ENCODE data around the gene TESMIN.

The TESMIN gene, protein sequence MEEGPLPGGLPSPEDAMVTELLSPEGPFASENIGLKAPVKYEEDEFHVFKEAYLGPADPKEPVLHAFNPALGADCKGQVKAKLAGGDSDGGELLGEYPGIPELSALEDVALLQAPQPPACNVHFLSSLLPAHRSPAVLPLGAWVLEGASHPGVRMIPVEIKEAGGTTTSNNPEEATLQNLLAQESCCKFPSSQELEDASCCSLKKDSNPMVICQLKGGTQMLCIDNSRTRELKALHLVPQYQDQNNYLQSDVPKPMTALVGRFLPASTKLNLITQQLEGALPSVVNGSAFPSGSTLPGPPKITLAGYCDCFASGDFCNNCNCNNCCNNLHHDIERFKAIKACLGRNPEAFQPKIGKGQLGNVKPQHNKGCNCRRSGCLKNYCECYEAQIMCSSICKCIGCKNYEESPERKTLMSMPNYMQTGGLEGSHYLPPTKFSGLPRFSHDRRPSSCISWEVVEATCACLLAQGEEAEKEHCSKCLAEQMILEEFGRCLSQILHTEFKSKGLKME

DNA sequence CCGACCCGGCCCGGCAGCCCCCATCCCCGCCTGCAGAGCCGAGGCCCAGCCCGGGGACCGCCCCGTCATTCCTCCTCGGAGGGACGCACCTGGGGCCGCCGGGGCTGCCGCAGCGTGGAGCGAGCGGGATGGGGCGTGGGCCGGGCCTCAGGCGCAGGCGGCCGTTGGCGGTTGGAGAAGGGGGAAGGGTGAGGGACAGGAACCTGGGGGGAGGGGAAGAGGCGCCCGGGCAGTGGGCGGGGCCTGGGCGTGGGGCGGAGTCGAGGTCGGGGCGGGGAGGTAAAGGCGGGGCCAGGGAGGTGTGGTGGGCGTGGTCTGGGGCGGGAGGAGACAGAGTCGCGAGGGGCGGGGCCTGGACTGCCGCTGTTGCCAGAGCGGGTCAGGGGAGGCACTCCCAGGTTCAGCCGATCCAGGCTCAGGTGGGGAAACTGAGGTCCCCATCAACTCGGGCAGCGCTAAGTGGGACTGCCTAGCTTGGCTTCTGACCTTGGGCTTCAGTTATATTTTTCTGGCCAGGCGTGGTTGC, at the start of gene TESMIN:
TESMIN (minus strand) TSS at position 190 of the 526 bp plus-strand sequence. CDS start 860 bp downstream, outside the sequence.
- DNase-seq, result peak; percentile 86

DNA sequence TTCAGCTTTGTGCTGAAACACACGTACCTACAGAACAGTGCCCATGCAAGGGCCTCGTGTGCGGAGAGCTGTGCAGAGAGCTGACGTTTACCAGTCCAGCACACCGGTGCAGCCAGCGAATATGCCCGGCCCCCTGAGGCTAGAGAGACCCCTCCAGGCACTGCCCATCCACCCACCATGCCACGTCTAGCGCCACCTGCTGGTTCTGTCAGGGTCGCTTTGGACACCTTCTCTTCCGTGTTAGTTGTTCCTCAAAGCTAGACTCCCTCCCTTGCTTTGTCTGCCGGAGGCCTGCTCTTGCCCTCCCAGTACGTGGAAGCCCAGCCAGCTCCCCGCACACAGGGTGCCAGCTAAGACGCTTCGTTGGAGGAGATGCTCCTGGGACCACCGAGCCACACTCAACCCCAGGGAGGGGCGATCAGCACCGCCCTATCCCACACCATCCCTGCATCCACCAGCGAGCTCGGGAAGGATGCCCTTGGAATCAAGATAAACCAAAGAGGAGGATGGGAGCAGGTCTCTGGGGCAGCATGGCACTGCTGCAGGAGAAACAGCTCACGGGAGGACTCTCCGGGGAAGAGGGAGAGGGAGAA, 47.0 kb upstream of the TESMIN start:
- peak; percentile 29 for DNase-seq

DNA sequence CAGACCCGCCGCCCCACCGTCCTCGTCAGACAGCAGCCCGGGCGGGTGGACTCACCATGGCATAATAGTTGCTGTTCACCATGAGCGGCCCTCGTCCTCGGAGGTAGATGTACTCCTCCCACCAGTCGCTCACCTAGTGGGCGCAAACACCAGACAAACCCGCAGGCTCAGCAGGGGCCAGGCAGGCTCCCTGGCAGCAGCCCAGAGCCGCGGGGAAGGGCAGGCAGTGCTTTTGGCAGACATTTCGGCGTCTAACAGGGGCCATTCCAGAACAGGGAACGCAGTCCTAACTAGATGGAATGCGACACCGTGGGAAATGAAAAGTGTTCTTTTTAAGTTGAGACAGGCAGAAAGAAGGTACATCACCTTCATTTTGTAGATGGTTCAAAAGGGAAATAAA, 45.5 kb upstream of the TESMIN start:
- no peak for DNase-seq

DNA sequence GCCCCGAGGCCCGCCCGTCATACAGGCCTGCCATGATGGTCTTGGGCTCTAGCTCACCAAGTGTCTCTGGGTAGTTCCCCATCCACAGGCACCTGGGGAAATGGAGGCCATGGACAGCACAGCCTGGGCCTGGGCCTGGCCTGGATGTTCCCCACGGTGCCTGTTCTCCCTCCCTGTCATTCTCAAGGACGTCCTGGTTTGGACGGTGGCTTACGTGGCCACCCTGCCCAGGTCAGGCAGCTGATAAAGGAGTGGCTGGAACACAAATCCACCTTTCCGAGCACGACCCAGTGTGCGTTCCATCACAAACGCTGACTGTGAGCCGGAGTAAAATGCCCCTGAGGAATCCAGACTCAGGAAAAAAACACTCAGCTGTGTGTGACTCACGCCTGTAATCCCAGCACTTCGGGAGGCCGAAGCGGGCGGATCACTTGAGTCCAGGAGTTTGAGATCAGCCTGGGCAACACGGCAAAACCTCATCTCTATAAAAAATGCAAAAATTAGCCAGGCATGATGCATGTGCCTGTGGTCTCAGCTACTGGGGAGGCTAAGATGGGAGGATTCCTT, 41.2 kb upstream of the TESMIN start:
- no peak for DNase-seq

DNA sequence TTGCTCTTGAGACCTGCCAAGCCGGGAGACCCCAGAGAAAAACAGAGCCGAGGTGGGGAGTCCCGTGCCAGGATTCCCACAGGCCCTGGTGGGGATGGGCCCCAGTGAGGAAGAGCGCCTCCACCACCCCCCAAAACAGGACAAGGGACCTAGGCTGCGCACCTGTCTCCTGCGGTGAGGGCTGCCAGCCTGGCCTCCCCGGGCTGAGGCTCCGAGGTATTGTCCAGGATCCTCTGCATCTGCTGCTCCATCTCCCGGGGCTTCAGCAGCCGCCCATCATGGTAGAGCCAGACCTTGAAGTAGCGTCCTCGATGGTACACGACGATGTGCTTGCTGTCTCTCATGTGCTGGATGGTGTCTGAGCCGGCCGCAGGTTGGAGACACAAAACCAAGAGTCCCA, 33.3 kb upstream of the TESMIN start:
- DNase-seq, result no peak

DNA sequence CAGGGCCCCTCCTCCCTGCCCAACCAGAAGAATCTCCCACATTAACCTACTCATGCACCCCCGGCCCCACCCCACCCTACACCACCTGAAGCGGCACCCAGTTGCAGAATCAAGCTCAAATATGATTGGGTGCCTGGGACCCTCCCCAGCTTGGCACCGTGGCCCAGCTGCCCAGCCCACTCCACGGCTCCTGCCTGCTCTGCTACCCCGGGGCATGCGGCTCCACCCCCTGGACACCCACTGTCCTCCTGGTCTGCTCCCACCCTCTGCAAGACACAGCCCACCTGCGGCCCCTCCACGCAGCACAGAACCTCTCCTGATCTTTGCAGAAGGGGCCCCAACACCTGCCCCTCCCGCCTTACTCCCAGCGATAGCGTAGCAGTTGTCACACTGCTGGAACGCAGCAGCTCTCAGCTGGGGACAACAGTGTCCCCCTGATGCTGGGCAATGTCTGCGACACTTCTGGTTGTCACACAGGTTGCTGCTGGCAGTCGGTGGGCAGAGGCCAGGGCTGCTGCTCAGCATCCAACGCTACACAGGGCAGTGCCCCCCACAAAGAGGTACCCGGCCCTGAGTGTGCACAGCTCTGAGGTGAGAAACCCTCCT, 32.0 kb upstream of the TESMIN start:
- DNase-seq, result no peak

DNA sequence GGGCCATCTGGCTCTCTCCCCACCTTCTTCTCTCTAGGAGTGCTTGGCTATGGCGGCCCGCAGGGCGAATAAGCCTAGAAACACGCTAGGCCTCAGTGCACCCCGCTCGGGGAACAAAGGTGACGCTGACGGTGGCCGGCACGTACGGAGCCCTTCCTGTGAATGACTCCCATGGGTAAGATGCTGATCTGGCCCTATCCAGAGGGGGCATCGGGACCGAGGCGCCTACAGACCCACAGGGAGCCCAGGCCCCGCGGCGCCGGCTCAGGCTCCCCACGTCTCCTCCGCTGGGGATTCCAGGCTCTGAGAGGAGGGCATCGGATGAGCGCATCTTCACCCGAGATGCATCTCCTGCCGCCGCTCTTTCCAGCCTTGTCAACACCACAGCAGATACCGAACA, 31.4 kb upstream of the TESMIN start:
- no peak for DNase-seq

DNA sequence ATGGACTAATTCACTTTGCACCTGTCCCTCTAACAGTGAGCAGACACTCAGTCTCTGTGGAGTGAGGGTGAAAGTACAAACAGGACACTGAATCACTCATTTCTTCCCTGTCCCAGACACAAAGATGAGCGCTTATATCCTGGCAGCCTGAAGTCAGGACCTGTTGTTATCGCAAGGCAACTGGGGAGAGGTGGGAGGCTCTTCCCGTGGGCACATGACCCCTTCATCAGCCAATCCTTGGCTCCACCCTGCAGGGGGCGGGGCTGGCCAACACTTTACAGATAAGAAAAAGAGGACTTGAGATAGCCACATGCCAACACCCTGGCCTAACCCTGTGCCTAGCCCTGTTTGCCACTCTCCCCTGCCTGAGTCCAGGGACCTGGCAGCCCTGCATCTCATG, 29.5 kb upstream of the TESMIN start:
- no peak for DNase-seq

DNA sequence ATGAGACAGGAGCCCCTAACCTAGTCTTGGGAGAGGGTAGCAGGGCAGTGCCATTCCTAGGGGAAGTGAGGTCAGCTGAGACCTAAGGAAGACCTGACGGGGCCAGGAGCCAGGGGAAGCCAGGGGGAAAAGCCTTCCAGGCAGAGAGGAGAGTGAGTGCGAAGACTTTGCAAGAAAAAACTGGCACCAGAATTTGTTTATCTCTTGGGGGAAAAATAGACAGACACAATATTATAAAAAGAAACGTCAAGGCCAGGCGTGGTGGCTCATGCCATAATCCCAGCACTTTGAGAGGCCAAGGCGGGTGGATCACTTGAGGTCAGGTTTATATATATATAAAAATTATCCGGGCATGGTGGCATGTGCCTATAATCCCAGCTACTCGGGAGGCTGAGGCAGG, 26.9 kb upstream of the TESMIN start:
- DNase-seq, result no peak

DNA sequence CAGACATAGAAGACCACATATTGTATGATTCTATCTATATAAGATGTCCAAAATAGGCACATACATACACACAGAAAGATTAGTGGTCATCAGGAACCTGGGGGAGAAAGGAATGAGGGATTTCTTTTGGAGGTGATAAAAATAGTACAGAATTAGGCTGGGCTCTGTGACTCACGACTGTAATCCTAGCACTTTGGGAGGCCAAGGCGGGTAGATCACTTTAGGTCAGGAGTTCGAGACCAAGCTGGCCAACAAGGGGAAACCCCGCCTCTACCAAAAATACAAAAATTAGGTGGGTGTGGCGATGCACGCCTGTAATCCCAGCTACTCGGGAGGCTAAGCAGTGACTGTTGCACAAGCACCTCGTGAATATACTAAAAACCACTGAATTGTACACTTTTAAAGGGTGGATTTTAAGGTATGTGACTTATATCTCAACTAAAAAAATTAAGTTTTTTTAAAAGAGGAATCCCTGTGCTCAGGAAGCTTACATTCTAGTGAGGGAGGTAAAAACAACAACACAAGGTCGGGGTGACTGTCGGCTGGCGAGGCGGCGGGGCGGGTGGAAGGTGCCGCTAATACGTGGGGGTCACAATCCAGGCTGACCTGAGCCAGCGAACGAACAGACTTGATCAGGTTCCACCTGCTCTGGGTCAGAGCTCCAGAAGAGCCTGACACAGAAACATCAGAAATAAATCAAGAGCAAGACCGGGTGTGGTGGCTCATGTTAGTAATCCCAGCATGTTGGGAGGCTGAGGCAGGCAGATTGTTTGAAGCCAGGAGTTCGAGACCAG, 25.3 kb upstream of the TESMIN start:
- no peak for DNase-seq

DNA sequence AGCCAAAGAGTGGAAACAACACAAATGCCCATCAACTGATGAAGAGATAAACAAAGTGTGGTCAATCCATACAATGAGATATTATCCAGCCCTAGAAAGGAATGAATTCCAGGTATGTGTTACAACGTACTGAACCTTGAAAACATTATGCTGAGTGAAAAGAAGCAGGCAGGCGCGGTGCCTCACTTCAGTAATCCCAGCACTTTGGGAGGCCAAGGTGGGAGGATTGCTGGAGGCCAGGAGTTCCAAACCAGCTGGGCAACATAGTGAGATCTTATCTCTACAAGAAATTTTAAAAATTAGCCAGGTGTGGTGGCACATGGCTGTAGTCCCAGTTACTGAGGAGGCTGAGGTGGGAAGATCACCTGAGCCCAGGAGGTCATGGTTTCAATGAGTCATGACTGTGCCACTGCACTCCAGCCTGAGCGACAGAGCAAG, 24.6 kb upstream of the TESMIN start:
- no peak for DNase-seq

DNA sequence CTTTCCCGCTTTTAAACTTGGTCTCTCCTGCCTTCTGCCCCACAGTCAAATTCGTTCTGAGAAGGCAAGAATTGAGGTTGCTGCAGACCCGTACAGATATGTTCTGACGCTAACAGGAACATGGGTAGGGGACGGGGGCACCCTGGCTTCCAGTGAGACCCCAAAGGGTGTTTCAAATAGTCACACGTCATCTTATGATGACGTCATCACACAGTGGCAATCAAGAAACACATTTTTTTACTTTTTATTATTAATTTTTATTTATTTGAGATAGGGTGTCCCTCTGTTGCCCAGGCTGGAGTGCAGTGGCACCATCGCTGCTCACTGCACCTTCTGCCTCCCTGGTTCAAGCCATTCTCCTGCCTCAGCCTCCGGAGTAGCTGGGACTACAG, 22.9 kb upstream of the TESMIN start:
- DNase-seq, result no peak

DNA sequence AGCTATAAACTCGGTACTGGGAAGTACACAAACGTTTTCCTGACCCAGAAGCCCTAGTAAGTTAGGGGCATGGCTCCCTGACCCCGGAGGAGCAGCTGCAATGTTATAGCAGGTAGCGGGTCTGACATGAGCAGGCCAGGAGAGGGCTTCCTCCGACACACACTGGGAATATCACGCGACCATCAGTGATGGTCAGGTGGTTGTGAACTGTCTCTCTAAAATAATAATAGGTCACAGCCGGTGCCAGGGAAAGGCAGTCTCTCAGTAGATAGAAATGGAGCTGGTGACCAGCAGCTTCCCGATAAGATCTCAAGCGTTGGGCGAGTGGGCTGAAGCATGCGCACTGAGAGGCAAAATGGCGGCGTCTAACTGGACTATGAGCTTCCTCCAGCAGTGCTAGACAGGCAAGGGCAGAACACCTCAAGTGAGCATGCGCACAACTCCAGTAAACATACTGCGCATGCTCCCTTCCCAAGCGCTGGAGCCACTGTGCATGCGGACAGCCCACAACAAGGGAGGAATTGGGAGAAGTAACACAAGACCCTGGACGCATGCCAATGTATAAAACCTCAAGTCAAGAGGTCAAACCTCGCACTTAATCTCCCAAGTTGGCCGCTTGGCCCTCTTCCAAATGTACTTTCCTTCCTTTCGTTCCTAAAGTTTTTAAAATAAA, 22.3 kb upstream of the TESMIN start:
- DNase-seq, result no peak

DNA sequence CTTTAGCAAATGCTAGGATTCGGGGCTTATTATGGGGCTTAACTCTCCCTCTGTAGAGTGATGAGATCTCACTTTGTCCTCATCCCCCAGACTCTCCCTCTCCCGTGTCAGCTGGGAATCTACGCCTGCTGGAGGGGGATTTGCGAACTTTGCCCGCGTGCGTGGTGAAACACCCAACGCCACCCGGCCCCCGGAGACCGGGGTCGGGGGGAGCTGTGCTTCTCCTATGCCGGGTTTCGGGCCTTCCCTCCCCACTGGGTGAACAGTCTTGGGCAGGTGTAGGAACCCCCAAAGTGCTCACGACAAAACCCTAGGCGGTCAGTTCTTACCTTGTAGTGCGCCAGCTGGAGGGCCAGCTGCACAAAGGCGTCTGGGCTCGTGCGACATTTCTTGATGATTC, 21.6 kb upstream of the TESMIN start:
- DNase-seq, result no peak

DNA sequence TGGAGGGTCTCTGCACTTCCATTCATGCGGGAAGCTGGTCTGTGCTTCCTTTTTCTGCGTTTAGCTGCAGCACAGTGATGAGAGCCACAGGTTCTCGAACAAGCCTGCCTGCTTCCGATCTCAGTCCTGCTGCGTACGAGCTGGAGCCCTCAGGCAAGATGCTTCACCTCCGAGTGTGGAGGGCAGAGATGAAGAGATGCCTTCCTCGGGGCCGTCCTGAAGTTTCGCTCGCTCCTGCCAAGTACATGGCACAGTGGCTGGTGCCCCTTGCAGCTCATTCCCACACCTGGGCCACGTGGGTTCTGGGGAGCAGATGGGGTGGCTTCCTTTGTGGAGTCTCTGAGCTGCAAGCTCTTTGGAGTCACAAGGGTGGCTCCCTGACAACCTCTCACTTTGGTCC, 19.5 kb upstream of the TESMIN start:
- DNase-seq, result no peak

DNA sequence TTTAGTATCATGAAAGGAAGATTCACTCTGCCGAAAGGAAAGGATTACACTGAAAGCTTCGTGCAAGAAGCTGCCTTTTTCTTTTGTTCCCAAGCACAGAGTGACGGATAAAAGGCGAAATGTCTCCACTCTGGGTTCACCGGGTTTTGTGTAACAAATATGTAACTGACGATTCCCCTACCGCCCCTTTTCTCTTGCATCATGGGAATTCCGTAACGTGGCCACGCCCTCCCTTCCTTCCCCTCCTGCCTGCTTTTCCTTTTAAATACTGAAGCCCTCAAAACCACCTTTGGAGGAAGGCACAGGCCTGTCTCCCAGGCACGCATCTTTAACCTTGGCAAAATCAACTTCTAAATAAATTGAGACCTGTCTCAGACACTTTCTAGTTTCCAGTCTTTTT, 16.4 kb upstream of the TESMIN start:
- DNase-seq, result no peak

DNA sequence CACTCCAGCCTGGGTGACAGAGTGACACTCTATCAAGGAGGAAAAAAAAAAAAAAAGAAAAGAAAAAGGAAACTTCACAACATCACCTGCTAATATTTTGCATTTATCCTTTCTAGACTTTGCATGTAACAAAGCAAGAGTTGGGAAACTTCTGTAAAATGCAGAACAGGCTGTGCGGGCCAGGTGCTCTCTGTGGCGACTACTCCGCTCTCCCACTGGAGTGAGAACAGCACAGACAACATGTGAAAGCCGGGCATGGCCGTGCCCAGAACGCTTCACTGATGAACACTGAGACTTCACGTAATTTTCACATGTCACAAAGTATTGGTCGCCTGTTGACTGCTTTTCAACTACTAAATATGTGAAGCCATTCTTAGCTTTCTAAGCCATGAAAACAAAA, 15.5 kb upstream of the TESMIN start:
- DNase-seq, result no peak

DNA sequence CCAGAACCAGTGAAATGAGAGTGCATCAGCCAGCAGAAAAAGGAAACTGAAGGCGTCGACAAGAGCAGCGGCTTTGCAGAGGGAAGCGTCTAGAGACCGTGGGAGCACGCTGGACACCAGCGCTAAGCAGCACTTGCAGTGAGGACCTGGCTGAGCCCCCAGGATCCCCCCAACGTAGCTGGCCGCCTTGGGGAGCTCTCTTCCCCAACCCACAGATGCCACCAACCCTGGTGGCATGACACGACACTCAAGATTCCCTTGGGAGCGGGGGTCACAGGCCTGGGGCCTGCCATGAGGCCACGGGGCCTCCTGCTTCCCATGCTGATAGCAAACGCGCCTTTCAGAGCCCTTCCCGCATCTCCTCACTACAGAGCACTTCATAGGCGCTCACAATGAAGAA, 13.4 kb upstream of the TESMIN start:
- no peak for DNase-seq

DNA sequence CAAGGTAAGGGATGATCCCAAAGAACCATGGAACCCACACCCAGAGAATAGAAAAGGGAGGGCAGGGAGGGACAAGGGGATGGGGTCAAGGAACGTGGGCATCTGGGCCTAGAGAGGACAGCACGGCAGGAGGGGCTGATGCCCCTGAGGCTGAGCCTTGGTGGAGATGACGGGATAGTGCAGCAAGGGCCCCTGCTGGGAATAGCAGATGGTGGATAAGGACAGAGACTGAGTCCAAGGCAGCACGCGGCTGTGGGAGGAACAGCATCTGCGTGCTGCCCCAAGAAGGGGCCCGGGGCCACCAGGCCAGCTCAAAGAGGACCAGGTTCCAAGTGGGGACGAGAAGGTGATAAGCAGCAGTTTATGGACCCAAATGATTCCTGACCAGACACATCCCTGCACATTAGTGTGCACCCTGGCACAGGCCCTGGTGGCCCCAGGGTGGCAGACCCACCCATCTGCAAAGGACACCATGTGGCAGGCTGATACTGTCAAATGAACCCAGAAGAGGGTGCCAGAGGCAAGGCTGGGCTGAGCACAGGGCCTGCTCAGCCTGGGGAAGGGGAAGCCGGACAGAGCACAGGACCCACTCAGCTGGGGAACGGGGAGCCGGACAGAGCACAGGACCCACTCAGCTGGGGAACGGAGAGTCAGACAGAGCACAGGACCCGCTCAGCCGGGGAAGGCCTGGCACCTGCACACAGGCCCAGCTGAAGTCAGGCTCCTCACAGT, 12.8 kb upstream of the TESMIN start:
- no peak for DNase-seq

DNA sequence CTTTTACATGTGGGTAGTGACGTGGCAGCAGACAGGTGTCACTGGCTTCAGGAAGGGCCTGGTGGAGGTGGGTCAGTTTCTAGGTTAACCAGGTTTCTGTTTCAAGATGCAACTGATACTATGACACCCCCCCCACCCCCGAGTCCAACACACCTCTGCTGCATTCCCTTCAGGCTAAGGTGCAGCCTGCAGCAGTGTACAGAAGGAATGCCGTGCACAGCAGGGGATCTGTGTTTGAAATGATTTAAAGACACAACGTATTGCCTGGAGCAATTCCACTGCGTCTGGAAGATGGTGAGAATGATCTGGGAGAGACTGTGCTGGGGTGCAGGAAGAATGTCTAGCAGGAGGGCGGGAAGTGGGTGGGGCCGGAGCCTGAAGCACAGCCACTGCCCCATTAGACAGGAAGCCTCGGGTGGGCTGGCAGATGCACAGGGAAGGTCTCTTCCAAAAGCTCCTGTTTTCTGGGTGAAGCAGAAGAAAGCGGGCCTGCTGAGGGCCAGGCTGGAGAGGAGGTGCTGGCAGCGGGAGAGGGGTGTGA, 11.9 kb upstream of the TESMIN start:
- no peak for DNase-seq

DNA sequence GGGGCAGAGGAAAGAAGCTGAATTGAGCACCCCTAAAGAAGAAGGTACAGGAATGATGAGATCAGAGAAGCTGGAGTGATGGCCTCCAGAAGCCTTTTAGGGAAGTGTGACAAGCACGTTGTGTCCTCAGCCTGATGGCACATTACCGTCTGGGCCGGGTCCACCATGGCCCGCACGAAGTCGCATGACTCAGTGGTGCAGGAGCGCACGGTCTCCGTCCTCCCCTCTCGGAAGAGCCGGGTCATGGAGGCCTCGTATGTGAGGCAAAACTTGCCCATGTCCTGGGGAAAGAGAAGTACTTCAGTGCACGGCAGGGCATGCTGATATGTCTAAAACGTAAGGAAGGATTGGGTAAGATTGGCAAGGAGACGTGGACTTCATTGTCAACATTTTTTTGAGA, 11.2 kb upstream of the TESMIN start:
- DNase-seq, result no peak

All from stimulated activated naive CD4-positive, alpha-beta T cell treated with Interleukin-2 at 50 U/mL for 16 hours (primary cell).